Transverse colon (tissue), 3 donors: ENCODE results near the gene ALDH8A1.

ENCODE experiments used
- EP300 ChIP-seq: sonication (generic); formaldehyde crosslinking; IDR thresholded peaks from one replicate; pipeline ENCODE4 v1.6.1; 2017; ENCODE audit warnings: antibody characterized with exemption, low read depth
- POLR2A ChIP-seq: fragments of 450-650 bp; IDR thresholded peaks from one replicate; pipeline ENCODE4 v1.6.1; 2016; ENCODE audit warnings: antibody characterized with exemption, mild to moderate bottlenecking, moderate library complexity
- TF ChIP-seq, protein P1 (sequence below), 5 experiments: fragments of 200-600 bp in 3 of 5; fragments of 450-650 bp in 2 of 5; sonication (generic) in 3 of 5; IDR thresholded peaks; 1 replicate in 2 of 5; 2 replicates in 3 of 5; pipeline ENCODE4 v1.5.1; 2016 to 2017; ENCODE audit warnings: antibody characterized with exemption in 5 of 5, inconsistent platforms in 3 of 5, mild to moderate bottlenecking in 2 of 5, moderate library complexity in 1 of 5

GRCh38 chr6:134884752-134885151 lies 65.1 kb downstream of the ALDH8A1 start:
- TF ChIP-seq, protein P1, sequence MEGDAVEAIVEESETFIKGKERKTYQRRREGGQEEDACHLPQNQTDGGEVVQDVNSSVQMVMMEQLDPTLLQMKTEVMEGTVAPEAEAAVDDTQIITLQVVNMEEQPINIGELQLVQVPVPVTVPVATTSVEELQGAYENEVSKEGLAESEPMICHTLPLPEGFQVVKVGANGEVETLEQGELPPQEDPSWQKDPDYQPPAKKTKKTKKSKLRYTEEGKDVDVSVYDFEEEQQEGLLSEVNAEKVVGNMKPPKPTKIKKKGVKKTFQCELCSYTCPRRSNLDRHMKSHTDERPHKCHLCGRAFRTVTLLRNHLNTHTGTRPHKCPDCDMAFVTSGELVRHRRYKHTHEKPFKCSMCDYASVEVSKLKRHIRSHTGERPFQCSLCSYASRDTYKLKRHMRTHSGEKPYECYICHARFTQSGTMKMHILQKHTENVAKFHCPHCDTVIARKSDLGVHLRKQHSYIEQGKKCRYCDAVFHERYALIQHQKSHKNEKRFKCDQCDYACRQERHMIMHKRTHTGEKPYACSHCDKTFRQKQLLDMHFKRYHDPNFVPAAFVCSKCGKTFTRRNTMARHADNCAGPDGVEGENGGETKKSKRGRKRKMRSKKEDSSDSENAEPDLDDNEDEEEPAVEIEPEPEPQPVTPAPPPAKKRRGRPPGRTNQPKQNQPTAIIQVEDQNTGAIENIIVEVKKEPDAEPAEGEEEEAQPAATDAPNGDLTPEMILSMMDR (IDR thresholded peaks at IDR 0.05), result no peak
- TF ChIP-seq POLR2A, result no peak
- no peak for TF ChIP-seq EP300
